NCI-H2029 treated with DMSO at 0.1 percent for 48 hours (cell line): Measurements from ENCODE around the gene CNTLN.

Source experiments
- DNase-seq: peaks from one replicate; lab custom pipeline; 2025; lab: John Stamatoyannopoulos, UW

The CNTLN gene, protein sequence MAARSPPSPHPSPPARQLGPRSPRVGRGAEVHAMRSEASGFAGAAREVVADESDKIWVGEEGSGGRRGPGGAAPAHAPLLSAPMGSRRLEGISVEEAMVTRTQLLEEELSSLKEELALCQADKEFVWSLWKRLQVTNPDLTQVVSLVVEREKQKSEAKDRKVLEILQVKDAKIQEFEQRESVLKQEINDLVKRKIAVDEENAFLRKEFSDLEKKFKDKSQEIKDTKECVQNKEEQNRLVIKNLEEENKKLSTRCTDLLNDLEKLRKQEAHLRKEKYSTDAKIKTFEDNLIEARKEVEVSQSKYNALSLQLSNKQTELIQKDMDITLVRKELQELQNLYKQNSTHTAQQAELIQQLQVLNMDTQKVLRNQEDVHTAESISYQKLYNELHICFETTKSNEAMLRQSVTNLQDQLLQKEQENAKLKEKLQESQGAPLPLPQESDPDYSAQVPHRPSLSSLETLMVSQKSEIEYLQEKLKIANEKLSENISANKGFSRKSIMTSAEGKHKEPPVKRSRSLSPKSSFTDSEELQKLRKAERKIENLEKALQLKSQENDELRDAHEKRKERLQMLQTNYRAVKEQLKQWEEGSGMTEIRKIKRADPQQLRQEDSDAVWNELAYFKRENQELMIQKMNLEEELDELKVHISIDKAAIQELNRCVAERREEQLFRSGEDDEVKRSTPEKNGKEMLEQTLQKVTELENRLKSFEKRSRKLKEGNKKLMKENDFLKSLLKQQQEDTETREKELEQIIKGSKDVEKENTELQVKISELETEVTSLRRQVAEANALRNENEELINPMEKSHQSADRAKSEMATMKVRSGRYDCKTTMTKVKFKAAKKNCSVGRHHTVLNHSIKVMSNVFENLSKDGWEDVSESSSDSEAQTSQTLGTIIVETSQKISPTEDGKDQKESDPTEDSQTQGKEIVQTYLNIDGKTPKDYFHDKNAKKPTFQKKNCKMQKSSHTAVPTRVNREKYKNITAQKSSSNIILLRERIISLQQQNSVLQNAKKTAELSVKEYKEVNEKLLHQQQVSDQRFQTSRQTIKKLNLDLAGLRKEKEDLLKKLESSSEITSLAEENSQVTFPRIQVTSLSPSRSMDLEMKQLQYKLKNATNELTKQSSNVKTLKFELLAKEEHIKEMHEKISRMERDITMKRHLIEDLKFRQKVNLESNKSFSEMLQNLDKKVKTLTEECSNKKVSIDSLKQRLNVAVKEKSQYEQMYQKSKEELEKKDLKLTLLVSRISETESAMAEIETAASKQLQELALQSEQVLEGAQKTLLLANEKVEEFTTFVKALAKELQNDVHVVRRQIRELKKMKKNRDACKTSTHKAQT (N-terminal part only)

DNA sequence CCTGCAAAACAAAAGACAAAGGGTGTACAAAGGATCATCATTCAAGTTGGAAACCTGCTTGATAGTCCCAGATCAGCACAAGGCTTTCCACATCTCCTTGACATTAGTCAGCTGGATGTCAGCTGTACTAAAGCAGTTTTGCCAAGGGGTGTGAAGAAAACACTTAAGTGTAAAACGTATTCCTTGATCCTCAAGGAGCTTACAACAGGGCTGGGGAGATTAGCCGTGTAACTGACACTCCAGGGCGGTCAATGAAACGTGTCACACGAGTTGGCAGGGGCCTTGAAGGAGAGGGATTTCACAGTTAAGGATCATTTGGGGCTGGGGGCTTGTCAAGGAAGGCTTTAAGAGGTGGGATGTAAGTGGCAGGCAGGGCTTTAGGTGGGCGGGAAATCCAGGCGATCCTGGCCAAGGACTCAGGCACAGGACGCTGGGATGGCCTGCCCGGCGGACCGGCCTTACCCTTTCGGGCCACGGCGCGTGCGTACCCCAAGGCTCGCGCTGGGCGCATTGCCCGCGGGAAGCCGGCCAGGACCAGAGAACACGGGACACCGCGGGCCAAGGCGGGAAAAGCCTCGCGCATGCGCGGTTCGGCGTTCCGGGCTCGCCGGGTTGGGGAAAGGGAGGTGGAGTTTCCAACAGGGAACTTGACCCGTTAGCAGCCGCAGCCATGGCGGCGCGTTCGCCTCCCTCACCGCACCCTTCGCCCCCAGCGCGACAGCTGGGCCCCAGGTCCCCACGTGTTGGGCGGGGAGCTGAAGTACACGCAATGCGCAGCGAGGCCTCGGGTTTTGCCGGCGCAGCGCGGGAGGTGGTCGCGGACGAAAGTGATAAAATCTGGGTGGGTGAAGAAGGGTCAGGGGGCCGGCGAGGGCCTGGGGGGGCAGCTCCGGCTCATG is at the start of gene CNTLN:
Gene CNTLN, plus strand, starts transcription at position 645 of the 899 bp plus-strand sequence. Its CDS starts 26 bp downstream, at position 671.
- DNase-seq: peak; percentile 17

DNA sequence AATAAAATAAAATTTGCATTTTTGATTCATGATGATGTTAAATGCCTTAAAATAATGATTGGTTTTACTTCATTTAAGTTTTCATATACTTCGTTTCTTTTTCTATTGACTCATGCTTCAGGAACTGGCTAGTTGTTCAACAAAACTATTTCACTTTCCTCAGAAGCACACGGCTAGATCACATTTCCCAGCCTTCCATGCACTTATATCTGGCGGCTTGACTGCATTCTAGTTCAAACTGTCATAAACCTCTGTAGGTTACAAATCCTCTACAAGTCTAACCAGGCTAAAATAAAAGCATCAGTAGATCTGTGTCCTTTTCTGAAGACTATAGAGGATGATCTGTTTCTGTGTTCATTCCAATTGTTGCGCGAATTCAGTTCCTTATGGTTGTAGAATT is 46.3 kb upstream of the CNTLN start:
- no peak for DNase-seq

DNA sequence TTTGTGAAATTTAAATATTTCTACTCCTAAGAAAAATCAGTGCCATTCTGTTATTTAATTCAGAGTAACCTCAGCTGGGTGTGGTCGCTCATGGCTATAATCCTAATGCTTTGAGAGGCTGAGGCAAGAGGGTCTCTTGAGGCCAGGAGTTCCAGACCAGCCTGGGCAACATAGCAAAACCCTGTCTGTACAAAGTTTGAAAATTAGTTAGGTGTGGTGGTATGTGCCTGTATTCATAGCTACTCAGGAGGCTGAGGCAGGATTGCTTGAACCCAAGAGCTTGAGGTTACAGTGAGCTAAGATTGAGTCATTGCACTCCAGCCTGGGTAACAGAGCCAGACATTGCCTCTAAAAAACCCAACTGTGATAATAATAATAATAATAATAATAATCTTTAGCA is 44.8 kb upstream of the CNTLN start:
- DNase-seq: no peak

DNA sequence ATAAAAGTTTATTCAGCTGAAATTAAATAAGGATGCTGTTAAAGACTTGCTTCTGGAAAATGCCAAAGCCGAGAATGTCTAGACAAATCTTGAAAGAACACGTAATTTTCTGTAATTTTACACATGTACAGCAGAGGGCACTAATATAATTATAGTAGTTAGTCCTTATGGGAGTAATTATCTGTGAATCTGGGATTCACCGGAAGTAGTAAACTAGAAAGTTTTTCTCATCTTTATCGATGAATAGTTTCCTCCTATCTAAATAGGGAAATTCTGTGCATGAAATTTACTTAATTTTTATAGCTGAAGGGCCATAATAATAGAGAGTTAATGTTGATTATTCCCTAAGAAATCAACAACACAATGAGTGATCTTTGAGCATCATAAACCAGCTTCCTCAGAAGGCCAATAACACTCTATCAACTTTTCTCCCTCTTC is 18.4 kb upstream of the CNTLN start:
- peak; percentile 1 for DNase-seq

DNA sequence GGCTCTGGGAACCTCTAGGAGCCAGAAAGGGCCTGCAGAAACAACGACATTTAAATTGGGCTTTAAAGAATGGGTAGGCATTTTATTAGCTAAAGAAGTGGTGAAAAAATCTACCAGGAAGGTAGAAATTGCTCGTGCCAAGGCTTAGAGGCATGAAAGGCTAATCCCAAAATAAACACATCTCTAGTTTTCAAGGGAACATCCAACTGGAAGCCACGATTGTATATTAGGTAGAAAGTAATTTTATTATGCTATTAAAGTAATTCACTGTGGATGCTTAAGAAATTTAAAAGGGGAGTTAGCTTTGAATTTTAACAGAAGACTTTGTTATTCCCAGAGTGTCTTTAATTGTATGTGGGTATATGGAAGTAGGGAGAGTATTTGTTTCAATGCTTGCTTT is 17.5 kb upstream of the CNTLN start:
- no peak for DNase-seq

DNA sequence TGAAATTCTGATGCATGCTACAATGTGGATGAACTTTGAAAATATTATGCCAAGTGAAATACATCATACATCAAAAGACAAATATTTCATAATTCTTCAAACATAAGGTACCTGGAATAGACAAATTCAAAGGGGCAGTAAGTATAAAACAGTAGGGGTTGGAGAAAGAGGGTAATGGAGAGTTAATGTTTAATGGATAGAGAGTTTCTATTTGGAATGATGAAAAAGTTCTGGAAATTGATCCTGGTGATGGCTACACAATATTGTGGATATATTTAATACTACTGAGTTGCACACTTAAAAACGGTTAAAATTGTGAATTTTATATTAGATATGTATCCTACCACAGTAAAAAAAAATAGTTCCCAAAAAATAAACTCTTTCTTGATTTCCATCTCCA is 14.6 kb upstream of the CNTLN start:
- DNase-seq: no peak

DNA sequence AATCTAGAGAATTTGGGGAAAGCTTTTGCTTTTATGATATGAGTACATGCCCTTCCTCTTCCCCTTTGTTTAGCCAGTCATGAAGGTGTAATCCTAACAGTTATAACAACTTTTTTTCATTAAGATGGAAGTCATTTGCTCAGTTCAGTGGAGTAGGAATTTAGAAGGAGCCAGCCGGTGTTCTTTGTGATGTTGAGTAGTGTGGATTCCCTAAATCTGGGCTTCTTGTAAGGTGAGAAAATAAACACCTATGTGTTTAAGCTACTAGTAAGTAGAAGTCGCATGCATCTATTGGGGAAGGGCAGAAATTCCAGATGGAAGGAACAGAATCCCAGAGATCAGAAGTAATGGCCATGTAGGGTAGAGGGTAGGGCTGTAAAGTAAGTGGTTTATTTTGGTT is 13.6 kb upstream of the CNTLN start:
- DNase-seq: no peak

DNA sequence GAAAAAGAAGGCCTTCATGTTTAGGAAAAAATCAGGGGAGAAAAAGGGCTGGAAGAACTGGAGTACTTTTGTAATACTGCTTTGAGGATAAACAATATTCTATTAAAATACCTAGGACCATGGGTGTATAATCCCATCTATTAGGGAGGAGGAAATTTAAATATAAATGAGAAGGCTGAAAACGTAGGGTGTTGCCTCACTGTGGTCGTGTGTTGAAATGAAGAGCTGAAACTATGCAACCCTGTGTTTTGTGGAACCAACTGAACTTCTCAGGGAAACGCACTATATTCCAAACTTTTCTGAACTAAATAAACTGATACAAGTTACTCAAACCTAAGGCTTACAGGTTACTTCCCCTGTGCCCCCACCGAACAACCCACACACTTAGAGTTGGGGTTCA is 4.5 kb upstream of the CNTLN start:
- DNase-seq: no peak

DNA sequence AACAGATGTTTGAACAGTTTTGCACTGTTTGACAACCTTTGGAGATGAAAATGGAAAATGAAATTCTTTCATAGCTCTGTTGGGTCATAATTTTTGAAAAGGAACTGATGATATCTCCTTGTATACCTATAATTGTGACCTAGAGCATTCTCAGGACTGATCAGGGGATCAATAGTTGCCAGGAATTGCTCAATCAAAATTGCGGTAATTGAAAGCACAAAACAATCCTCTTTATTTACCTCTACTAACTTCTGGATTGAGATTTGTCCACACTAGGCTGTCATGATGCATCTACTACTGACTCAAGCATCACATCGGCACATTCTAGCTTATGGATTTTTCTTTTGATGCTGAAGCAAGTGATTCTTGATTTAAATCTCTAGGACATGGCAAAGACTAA is 4.1 kb upstream of the CNTLN start:
- no peak for DNase-seq

DNA sequence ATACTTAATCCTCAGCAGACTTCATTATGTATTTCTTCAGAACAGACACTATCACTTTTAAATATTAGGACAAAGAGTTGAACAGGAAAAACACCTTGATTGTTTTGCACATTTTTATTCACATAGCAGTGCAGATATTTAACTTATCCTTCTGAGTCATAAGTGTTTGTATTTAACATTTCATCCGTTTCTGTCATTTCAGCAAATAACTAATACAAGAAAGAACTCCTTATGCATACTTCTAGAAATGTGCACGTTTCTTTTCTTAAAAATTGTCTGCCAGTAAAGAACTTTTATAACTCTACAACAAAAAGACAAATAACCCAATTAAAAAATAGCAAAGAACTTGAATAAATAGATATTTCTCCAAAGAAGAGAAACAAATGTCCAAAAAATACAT is 3.3 kb upstream of the CNTLN start:
- no peak for DNase-seq

DNA sequence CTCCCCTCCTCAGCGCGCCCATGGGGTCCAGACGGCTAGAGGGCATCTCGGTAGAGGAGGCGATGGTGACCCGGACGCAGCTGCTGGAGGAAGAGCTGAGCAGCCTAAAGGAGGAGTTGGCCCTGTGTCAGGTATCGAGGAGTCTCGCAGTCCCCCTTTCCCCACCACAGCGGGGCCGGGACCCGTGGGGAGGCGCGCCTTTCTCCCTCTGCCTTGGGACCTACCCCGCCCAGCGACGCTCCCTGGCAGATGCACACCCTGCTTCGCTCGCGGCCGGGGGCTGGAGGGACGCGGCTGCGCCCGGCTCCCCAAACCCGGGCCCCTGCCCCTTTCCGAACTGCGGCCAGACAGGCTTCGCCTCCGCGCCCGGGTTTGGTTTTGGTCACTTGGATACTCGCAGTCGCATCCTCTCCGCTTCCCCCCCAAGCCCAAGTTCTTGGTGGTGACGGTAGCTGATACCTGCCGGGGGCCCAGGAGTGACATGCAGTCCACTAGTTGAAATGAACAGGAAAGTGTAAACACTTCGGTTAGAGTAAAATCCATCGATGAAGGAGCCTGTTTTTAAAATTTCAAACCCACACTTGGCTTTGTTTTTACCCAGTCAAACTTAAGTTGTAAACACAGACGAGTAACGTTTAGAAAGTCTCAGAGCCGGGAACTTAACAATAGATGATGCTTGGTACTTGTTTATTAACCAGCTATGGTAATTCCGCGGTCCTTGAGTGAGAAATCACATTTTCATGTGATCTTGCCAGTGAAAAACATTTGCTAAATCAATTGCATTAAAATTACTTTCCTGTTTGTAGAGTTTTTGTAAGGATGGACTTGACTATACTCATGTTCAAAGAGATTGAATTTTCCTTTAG is 688 bp downstream of the CNTLN start:
- DNase-seq: no peak

DNA sequence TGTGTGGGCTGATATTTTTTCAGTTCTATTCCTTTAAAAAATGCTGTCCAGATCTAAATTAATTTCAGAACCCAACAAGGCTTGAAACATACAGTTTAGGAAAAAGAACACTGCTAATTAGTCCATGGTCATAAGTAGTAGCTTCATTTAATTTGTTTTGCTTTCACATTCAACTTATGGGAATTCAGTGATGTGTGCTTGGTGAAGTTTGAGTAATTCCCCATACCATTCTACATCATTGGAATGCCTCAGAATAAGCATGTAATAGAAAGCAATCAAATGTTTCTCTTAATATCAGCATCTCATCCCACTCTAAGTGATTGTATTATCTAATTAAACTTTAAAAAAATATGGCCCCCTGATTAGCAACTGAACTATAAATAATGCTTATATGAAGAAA is 2.7 kb downstream of the CNTLN start:
- DNase-seq: no peak

DNA sequence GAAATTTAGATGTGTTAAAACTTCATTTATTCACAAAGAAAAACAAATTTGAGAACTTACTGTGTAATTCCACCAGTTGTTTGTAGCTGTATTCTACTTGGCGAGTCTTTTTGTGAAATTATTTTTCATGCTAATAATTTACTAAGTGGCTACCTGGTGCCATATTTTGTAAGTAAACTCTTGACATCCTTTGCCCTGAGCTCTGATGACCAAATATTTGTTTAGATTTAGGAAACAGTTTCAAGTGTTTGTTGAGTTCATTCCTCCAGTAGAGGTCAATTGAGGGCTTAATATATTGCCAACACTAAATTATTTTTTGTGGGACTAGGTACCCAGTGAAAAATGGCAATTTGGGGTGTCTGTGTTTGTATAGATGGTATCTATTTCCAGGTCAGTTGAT is 3.7 kb downstream of the CNTLN start:
- peak; percentile 10 for DNase-seq

DNA sequence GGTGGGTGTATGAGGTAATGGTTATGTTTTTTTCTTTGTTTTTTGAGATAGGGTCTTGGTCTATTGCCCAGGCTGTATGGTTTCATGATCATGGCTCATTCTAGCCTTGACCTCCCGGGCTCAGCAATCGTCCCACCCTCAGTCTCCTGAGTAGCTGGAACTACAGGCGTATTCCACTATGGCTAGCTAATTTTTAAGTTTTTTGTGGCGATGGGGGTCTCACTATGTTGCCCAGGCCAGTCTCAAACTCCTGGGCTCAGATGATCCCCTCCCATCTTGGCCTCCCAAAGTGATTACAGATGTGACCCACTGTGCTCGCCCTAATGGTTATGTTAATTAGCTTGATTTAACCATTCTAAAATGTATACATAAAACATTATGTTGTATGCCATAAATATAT is 5.6 kb downstream of the CNTLN start:
- no peak for DNase-seq

DNA sequence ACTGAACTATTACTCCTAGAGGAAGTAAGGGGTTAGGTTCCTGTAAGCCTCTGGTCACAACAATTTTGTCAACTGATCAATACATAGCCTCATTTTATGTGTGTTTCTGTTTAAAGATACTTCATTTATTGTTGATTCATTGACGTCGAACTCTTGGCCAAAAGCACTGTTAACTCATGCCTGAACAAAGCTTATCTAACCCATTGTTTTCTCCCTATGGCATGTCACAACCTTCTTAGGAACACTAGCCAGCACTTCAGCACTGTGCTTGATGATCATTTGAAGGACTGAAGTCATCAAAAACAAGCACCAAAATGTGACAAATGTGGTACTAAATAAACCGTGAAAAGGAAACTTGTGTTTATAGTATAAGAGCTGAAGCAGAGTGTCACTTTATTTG is 13.5 kb downstream of the CNTLN start:
- no peak for DNase-seq

DNA sequence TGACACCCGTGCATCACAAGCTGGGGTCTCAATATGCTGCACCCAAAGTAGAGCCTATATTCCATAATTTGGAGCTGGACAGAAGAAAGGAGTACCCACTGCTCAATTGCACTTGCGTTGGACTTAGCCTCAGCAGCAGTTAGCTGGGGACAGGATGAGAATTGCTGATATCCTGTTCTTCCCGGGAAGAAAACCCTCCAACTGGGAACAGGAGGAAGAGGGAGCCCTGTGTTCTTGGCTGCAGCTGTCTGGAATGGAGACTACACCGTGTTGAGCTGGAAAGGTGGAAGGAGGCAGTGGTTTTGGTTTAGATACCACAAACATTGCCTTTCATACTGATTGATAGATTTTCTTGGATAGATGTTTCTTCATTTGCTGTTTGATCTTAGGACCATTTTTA is 24.6 kb downstream of the CNTLN start:
- no peak for DNase-seq

DNA sequence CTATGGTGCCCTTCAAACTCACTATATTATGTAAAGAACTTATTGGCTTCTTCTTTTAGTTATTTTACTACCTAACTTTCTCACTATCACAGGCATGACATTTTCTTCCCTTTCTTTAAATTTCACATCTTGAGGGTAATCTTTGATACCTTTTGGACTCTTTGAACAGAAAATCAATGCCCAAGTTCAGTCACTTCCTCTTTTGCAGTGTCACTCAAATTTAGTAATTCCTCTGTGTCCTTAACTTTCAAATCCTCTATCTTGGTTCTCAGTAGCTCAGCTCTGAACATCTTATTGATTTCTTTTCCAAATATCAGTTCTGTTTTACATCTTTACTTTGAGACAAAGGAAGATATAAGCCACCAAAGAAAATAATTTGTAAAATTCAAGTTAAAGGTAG is 25.5 kb downstream of the CNTLN start:
- no peak for DNase-seq

DNA sequence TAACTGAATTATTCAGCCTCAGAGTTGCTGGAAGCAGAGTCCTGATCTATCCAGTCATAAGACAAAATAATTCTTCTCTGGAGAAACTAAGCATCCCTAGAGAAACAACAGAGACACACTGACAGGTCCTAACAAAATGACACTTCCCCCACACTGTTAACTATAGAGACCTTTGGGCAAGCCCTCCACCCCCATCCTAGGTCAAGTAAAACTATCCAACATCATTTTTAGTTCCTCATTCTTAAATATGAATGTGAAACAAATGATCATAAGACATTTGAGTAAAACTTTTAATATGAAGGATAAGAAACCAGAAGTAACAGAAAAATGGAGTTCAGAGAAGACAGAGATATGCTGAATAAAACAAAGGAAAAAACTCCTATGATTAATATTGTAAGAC is 30.9 kb downstream of the CNTLN start:
- DNase-seq: no peak

DNA sequence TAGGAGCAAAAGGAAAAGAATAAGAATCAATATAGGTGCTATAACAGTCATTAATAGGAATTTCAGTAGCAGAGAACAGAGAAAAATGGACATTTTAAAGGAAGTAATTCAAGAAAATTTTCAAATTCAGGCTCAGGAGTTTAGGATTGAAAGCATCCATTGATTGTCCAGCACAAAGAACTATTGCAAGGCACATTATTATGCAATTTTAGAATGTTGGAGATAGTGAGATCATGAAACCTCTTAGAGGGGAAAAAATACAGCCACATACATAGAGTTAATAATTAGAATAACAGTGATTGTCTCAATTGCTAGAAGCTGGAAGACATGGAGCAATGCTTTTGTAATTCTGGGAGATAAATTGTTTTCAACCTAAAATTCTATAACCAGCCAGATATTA is 31.5 kb downstream of the CNTLN start:
- no peak for DNase-seq
